Liver (tissue), 3 donors: Measurements from ENCODE around the gene SRGAP1.

Source experiments
- GABPA ChIP-seq, 2 donors: IDR thresholded peaks in 1 of 2; conservative IDR thresholded peaks in 1 of 2; 2 replicates each; pipeline ENCODE4 v1.6.1; 2016; ENCODE audit warnings: antibody characterized with exemption in 2 of 2, mild to moderate bottlenecking in 1 of 2, moderate library complexity in 1 of 2
- JUND ChIP-seq, 2 donors: IDR thresholded peaks; 2 replicates each; pipeline ENCODE4 v1.6.1; 2016; ENCODE audit warnings: antibody characterized with exemption in 2 of 2
- RAD21 ChIP-seq, 2 donors: IDR thresholded peaks; 2 replicates each; pipeline ENCODE4 v1.6.1; 2016; ENCODE audit warnings: antibody characterized with exemption in 2 of 2, mild to moderate bottlenecking in 2 of 2
- TF ChIP-seq, protein P1 (sequence below): IDR thresholded peaks from 2 replicates; pipeline ENCODE4 v1.6.1; 2016; ENCODE audit warnings: antibody characterized with exemption
- TF ChIP-seq, protein P2 (sequence below): fragments of 150-350 bp; IDR thresholded peaks from 2 replicates; pipeline ENCODE4 v1.5.1; 2017; ENCODE audit warnings: improper control_type of control experiment, low read depth, low read length; ENCODE audit not compliant: missing input control
- TF ChIP-seq, protein P3 (sequence below): IDR thresholded peaks from 2 replicates; pipeline ENCODE4 v1.6.1; 2016; ENCODE audit warnings: antibody characterized with exemption, mild to moderate bottlenecking
- TF ChIP-seq, protein P4 (sequence below): IDR thresholded peaks from 2 replicates; pipeline ENCODE4 v1.6.1; 2016; ENCODE audit warnings: antibody characterized with exemption
- donor health status: healthy.
- donor health status: healthy.

DNA sequence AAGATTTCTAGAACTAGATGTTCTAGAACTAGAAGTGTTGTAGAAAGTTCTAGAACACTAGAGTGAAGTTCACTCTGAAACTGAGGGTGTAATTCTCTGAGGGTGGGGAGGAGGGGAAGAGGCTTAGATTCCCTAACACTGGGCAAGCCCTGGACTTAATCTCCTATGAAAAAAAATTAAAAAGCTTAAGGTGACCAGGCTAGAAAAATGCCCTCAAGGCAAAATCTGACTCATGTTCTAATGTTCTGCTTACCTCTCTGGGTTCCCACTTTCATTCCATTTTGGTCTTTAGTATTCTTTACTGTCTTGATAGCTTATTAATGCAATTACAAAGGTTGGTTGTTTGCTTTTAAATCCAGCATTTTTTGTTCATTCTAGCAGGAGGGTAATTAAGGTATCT, 276.1 kb downstream of the SRGAP1 start:
- TF ChIP-seq GABPA (IDR thresholded peaks at IDR 0.05 in 1 of 2, conservative IDR thresholded peaks at IDR 0.05 in 1 of 2) (no peak), RAD21 (IDR thresholded peaks at IDR 0.05) (no peak), JUND (IDR thresholded peaks at IDR 0.05) (no peak)
- TF ChIP-seq, protein P1, sequence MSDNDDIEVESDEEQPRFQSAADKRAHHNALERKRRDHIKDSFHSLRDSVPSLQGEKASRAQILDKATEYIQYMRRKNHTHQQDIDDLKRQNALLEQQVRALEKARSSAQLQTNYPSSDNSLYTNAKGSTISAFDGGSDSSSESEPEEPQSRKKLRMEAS: no peak
- TF ChIP-seq, protein P2, sequence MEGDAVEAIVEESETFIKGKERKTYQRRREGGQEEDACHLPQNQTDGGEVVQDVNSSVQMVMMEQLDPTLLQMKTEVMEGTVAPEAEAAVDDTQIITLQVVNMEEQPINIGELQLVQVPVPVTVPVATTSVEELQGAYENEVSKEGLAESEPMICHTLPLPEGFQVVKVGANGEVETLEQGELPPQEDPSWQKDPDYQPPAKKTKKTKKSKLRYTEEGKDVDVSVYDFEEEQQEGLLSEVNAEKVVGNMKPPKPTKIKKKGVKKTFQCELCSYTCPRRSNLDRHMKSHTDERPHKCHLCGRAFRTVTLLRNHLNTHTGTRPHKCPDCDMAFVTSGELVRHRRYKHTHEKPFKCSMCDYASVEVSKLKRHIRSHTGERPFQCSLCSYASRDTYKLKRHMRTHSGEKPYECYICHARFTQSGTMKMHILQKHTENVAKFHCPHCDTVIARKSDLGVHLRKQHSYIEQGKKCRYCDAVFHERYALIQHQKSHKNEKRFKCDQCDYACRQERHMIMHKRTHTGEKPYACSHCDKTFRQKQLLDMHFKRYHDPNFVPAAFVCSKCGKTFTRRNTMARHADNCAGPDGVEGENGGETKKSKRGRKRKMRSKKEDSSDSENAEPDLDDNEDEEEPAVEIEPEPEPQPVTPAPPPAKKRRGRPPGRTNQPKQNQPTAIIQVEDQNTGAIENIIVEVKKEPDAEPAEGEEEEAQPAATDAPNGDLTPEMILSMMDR: no peak
- TF ChIP-seq, protein P3, sequence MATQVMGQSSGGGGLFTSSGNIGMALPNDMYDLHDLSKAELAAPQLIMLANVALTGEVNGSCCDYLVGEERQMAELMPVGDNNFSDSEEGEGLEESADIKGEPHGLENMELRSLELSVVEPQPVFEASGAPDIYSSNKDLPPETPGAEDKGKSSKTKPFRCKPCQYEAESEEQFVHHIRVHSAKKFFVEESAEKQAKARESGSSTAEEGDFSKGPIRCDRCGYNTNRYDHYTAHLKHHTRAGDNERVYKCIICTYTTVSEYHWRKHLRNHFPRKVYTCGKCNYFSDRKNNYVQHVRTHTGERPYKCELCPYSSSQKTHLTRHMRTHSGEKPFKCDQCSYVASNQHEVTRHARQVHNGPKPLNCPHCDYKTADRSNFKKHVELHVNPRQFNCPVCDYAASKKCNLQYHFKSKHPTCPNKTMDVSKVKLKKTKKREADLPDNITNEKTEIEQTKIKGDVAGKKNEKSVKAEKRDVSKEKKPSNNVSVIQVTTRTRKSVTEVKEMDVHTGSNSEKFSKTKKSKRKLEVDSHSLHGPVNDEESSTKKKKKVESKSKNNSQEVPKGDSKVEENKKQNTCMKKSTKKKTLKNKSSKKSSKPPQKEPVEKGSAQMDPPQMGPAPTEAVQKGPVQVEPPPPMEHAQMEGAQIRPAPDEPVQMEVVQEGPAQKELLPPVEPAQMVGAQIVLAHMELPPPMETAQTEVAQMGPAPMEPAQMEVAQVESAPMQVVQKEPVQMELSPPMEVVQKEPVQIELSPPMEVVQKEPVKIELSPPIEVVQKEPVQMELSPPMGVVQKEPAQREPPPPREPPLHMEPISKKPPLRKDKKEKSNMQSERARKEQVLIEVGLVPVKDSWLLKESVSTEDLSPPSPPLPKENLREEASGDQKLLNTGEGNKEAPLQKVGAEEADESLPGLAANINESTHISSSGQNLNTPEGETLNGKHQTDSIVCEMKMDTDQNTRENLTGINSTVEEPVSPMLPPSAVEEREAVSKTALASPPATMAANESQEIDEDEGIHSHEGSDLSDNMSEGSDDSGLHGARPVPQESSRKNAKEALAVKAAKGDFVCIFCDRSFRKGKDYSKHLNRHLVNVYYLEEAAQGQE: no peak
- TF ChIP-seq, protein P4, sequence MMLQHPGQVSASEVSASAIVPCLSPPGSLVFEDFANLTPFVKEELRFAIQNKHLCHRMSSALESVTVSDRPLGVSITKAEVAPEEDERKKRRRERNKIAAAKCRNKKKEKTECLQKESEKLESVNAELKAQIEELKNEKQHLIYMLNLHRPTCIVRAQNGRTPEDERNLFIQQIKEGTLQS: no peak
